H1 (cell line): ENCODE data around the gene PPP1R15B. TPM values are rescaled to one million over a fixed set of nuclear protein-coding genes. Genes with fewer than 3 reads are reported as not detected.
"Not testable (repeated sequence)": the region's sequence is repeated elsewhere in the genome, so short reads cannot be mapped to it uniquely, and the experiment has no call there.

Source experiments
- CTCF ChIA-PET: fragments of 300-600 bp; sonication (Branson Sonifier 250); formaldehyde crosslinking; loops from one replicate; lab custom pipeline; 2021; ENCODE audit not compliant: partially characterized antibody; lab: Charles Lee
- POLR2A ChIA-PET: fragments of 300-600 bp; sonication (Branson Sonifier 250); formaldehyde crosslinking; loops from one replicate; lab custom pipeline; 2021; ENCODE audit warnings: inconsistent platforms; ENCODE audit not compliant: partially characterized antibody; lab: Charles Lee
- DNase-seq, 2 experiments: peaks; one replicate each; pipeline versions ENCODE4 v3.0.0 to v3.0.0-alpha.2; 2010 to 2022; ENCODE audit warnings: low spot score in 2 of 2, low read depth in 1 of 2, mixed read lengths in 1 of 2
- FAIRE-seq: peaks from 2 replicates; lab custom pipeline; 2011; peaks lifted over from hg19 to GRCh38; lab: Jason Lieb, UNC
- H2AFZ ChIP-seq: 2 replicates; pipeline ENCODE4 v1.8.1; 2012; ENCODE audit warnings: low read length, inconsistent platforms
- H2AK5ac ChIP-seq: 2 replicates; pipeline ENCODE4 v1.6.1; 2013; ENCODE audit warnings: low read depth, low read length
- H2BK120ac ChIP-seq: replicated peaks from 2 replicates; pipeline ENCODE3; 2013; ENCODE audit warnings: low read depth, low read length, inconsistent platforms
- H2BK12ac ChIP-seq: 2 replicates; pipeline ENCODE4 v1.6.1; 2013; ENCODE audit warnings: low read depth, low read length
- H2BK15ac ChIP-seq: 2 replicates; pipeline ENCODE4 v1.6.1; 2013; ENCODE audit warnings: low read length
- H2BK20ac ChIP-seq: 2 replicates; pipeline ENCODE4 v1.6.1; 2013; ENCODE audit warnings: low read length
- H2BK5ac ChIP-seq: 2 replicates; pipeline ENCODE4 v1.6.1; 2013; ENCODE audit warnings: low read depth, low read length
- H3K14ac ChIP-seq: 2 replicates; pipeline ENCODE4 v1.6.1; 2013; ENCODE audit warnings: inconsistent platforms; ENCODE audit not compliant: insufficient read length
- H3K18ac ChIP-seq: 2 replicates; pipeline ENCODE4 v1.6.1; 2013; ENCODE audit warnings: low read length; ENCODE audit errors: extremely low read depth
- H3K23ac ChIP-seq: 2 replicates; pipeline ENCODE4 v1.6.1; 2013; ENCODE audit warnings: inconsistent platforms; ENCODE audit not compliant: insufficient read length
- H3K23me2 ChIP-seq: 2 replicates; pipeline ENCODE4 v1.6.1; 2013; ENCODE audit warnings: low read depth, low read length
- H3K27ac ChIP-seq: 2 replicates; pipeline ENCODE4 v1.6.1; 2011; ENCODE audit warnings: low read depth, low read length, inconsistent platforms
- H3K27me3 ChIP-seq, 4 experiments: replicated peaks in 1 of 4; 1 replicate in 1 of 4; 2 replicates in 3 of 4; pipeline versions ENCODE4 v1.6.1 to v1.8.1; 2011 to 2013; ENCODE audit warnings: low read length in 3 of 4, mild to moderate bottlenecking in 3 of 4, inconsistent platforms in 2 of 4, mixed read lengths in 2 of 4, moderate library complexity in 1 of 4; ENCODE audit not compliant: control insufficient read depth in 3 of 4, insufficient read depth in 3 of 4; ENCODE audit errors: extremely low read depth in 1 of 4
- H3K36me3 ChIP-seq, 4 experiments: 2 replicates each; pipeline versions ENCODE4 v1.6.1 to v1.8.1; 2011 to 2013; ENCODE audit warnings: mild to moderate bottlenecking in 4 of 4, low read length in 3 of 4, moderate library complexity in 2 of 4, control low read depth in 1 of 4, inconsistent platforms in 1 of 4; ENCODE audit not compliant: insufficient read depth in 4 of 4, control insufficient read depth in 2 of 4
- H3K4ac ChIP-seq: replicated peaks from 2 replicates; pipeline ENCODE3; 2013; ENCODE audit warnings: low read length, low read depth, mixed read lengths, inconsistent platforms; ENCODE audit not compliant: insufficient read length
- H3K4me1 ChIP-seq, 4 experiments: replicated peaks in 1 of 4; 1 replicate in 1 of 4; 2 replicates in 3 of 4; pipeline versions ENCODE4 v1.6.1 to v1.8.1; 2011 to 2013; ENCODE audit warnings: low read length in 3 of 4, inconsistent platforms in 2 of 4, mixed read lengths in 1 of 4; ENCODE audit not compliant: insufficient read depth in 4 of 4, control insufficient read depth in 3 of 4
- H3K4me2 ChIP-seq, 2 experiments: 2 replicates each; pipeline versions ENCODE4 v1.6.1 to v1.8.1; 2011 to 2013; ENCODE audit warnings: low read depth in 2 of 2, low read length in 2 of 2, control low read depth in 1 of 2, inconsistent platforms in 1 of 2, mild to moderate bottlenecking in 1 of 2; ENCODE audit not compliant: insufficient read depth in 1 of 2
- H3K4me3 ChIP-seq, 4 experiments: fragments of 200-600, 300-600 bp in 1 of 4; sonication (generic), shearing (Covaris generic), sonication (Bioruptor Twin) in 1 of 4; 2 replicates each; pipeline versions ENCODE4 v1.5.1 to v1.8.1; 2011 to 2016; ENCODE audit warnings: low read length in 4 of 4, low read depth in 3 of 4, control low read depth in 2 of 4, inconsistent platforms in 2 of 4, mild to moderate bottlenecking in 2 of 4, mixed read lengths in 1 of 4, moderate library complexity in 1 of 4; ENCODE audit not compliant: insufficient read depth in 2 of 4; ENCODE audit errors: extremely low read depth in 1 of 4
- H3K56ac ChIP-seq: replicated peaks from 2 replicates; pipeline ENCODE3; 2013; ENCODE audit warnings: low read depth, mild to moderate bottlenecking, mixed read lengths, low read length, inconsistent platforms; ENCODE audit not compliant: insufficient read length
- H3K79me1 ChIP-seq: 2 replicates; pipeline ENCODE4 v1.6.1; 2013; ENCODE audit warnings: low read depth, low read length, control low read depth
- H3K79me2 ChIP-seq, 2 experiments: 2 replicates each; pipeline versions ENCODE4 v1.6.1 to v1.8.1; 2012 to 2013; ENCODE audit warnings: low read length in 2 of 2, mild to moderate bottlenecking in 2 of 2, inconsistent platforms in 1 of 2; ENCODE audit not compliant: insufficient read depth in 2 of 2, control insufficient read depth in 1 of 2
- H3K9ac ChIP-seq, 4 experiments: replicated peaks in 1 of 4; 1 replicate in 1 of 4; 2 replicates in 3 of 4; pipeline versions ENCODE4 v1.6.1 to v1.8.1; 2011 to 2013; ENCODE audit warnings: low read depth in 3 of 4, low read length in 3 of 4, control low read depth in 2 of 4, mild to moderate bottlenecking in 2 of 4, moderate library complexity in 2 of 4, inconsistent platforms in 1 of 4; ENCODE audit errors: extremely low read depth in 1 of 4
- H3K9me3 ChIP-seq, 2 experiments: 2 replicates each; pipeline versions ENCODE4 v1.6.1 to v1.8.1; 2012 to 2013; ENCODE audit warnings: mild to moderate bottlenecking in 2 of 2, moderate library complexity in 2 of 2, control low read depth in 1 of 2, inconsistent platforms in 1 of 2, low read depth in 1 of 2, low read length in 1 of 2, mixed read lengths in 1 of 2; ENCODE audit not compliant: insufficient read depth in 2 of 2
- H4K20me1 ChIP-seq, 2 experiments: replicated peaks in 1 of 2; 2 replicates each; pipeline versions ENCODE3 to v1.8.1; 2011 to 2013; ENCODE audit warnings: inconsistent platforms in 2 of 2, low read length in 2 of 2, mild to moderate bottlenecking in 1 of 2; ENCODE audit not compliant: insufficient read depth in 2 of 2, control insufficient read depth in 1 of 2
- H4K5ac ChIP-seq: 2 replicates; pipeline ENCODE4 v1.6.1; 2013; ENCODE audit warnings: low read length, low read depth, mixed read lengths, inconsistent platforms; ENCODE audit not compliant: insufficient read length
- H4K8ac ChIP-seq: 2 replicates; pipeline ENCODE4 v1.8.0; 2013; ENCODE audit warnings: mild to moderate bottlenecking, moderate library complexity, low read length, inconsistent platforms; ENCODE audit not compliant: insufficient read depth; ENCODE audit errors: extremely low read depth
- H4K91ac ChIP-seq: replicated peaks from 2 replicates; pipeline ENCODE3; 2013; ENCODE audit warnings: low read length, mixed read lengths, inconsistent platforms; ENCODE audit not compliant: insufficient read length
- WGBS, 2 experiments: shearing (Covaris generic) in 1 of 2; methylation state at CpG; one replicate each; pipeline versions ENCODE4 v1.1.6 to v1.1.7; 2013 to 2015; ENCODE audit warnings: low lambda C conversion rate in 2 of 2, mixed read lengths in 2 of 2, inconsistent platforms in 1 of 2, low coverage in 1 of 2, missing lambda C conversion rate in 1 of 2; ENCODE audit not compliant: insufficient replicate concordance in 2 of 2, insufficient coverage in 1 of 2, insufficient read length in 1 of 2; ENCODE audit errors: extremely low coverage in 1 of 2, missing lambda C conversion rate in 1 of 2; 5-methylcytosine and 5-hydroxymethylcytosine counted together
- polyA plus RNA-seq, 7 experiments: library from polyadenylated mRNA; depleted of rRNA in 3 of 7; stranded (reverse) in 5 of 7; unstranded in 2 of 7; fragments of >200 nt in 5 of 7; fragments of 200-250 nt in 2 of 7; gene quantifications; 1 replicate in 5 of 7; 2 replicates in 1 of 7; 4 replicates in 1 of 7; pipeline versions ENCODE4 v1.2.1 to v1.2.3, GENCODE V29; 2011 to 2013; ENCODE audit warnings: missing spikeins in 2 of 7, mixed read lengths in 2 of 7
- total RNA-seq: library from RNA; stranded (reverse); fragmentation: NEBNext Ultra II Directional; extraction: Animal tissue kit (Norgen Biotek cat#: 25700); gene quantifications from 2 replicates; pipeline ENCODE4 v1.2.1, GENCODE V29; 2021

The PPP1R15B gene
- total and polyA plus RNA-seq, 2 of the 8 experiments (the other 6 are each of a cell fraction or from before 2014, with no cell fraction given): 14.4 to 72.2 TPM

GRCh38 chr1:204422061-204422705, 10.6 kb upstream of the PPP1R15B start:
- not testable (repeated sequence) for H3K18ac ChIP-seq, H2AK5ac ChIP-seq, H3K4ac ChIP-seq, H3K23me2 ChIP-seq, H4K20me1 ChIP-seq, H3K79me2 ChIP-seq, FAIRE-seq, H4K91ac ChIP-seq, H3K36me3 ChIP-seq, H2AFZ ChIP-seq, H2BK120ac ChIP-seq, H3K23ac ChIP-seq, H3K27ac ChIP-seq, H3K56ac ChIP-seq, H2BK20ac ChIP-seq, H2BK5ac ChIP-seq, H4K8ac ChIP-seq, H3K4me3 ChIP-seq, DNase-seq, H3K14ac ChIP-seq, H3K4me2 ChIP-seq, H4K5ac ChIP-seq, H3K27me3 ChIP-seq, H3K9ac ChIP-seq, H2BK15ac ChIP-seq, H2BK12ac ChIP-seq, H3K9me3 ChIP-seq, H3K79me1 ChIP-seq
- peaks cover 2 to 13% (median 5%) of the 10 kb centered on the region in 4 experiments; a peak in 5 of 7 replicates for H3K4me1 ChIP-seq
- 90% methylated on average over 8 of the region's 8 CpGs; no CpG with 5 or more reads in 1 of the 2 experiments for WGBS, 2 experiments
- POLR2A ChIA-PET: interaction anchor here (1.9 kb wide), 1 partner anchor 94 kb away, joined by 4 read pairs; the partner anchor contains the start of gene MDM4
- CTCF ChIA-PET: interaction anchor here (6.9 to 47.3 kb wide), 3 partner anchors 9 to 74 kb away, joined by 54 to 2124 read pairs (median 310); partner anchors contain the start of genes MDM4 and PIK3C2B
